Activated CD8-positive, alpha-beta memory T cell treated with anti-CD3 and anti-CD28 coated beads for 36 hours (primary cell): ENCODE data around the gene ZNF335. TPM values are rescaled to one million over a fixed set of nuclear protein-coding genes. Genes with fewer than 3 reads are reported as not detected.

Experiments
- CTCF ChIA-PET: fragments of 350-600 bp; sonication (Branson Sonifier 250); formaldehyde crosslinking; loops from one replicate; lab custom pipeline; 2021; ENCODE audit warnings: antibody characterized with exemption; lab: Charles Lee
- POLR2A ChIA-PET: fragments of 350-600 bp; sonication (Branson Sonifier 250); formaldehyde crosslinking; loops from one replicate; lab custom pipeline; 2021; ENCODE audit warnings: antibody characterized with exemption; lab: Charles Lee
- total RNA-seq, 2 experiments: library from RNA; stranded (reverse); gene quantifications; one replicate each; pipeline ENCODE4 v1.2.3, GENCODE V29; 2021

Gene ZNF335
- total RNA-seq, 2 experiments from 2014 or later: 30.3 to 30.4 TPM

GRCh38 chr20:45948742-45949541 lies 23.1 kb downstream of the ZNF335 start:
- ChIA-PET POLR2A (interaction anchor here (1.2 to 2.0 kb wide), 3 partner anchors 14 to 22 kb away, joined by 4 to 6 read pairs (median 5); partner anchors contain the start of genes PCIF1 and ZNF335), CTCF (interaction anchor here (1.0 to 1.4 kb wide), 3 partner anchors 16 to 125 kb away, joined by 3 read pairs; no protein-coding TSS in a partner anchor)

GRCh38 chr20:45948261-45948733 lies 23.7 kb downstream of the ZNF335 start:
- ChIA-PET POLR2A (interaction anchor here (1.2 to 1.8 kb wide), 3 partner anchors 10 to 23 kb away, joined by 4 to 6 read pairs (median 5); partner anchors contain the start of gene ZNF335), CTCF (interaction anchor here (1.0 kb wide), 1 partner anchor 22 kb away, joined by 3 read pairs; no protein-coding TSS in a partner anchor)

DNA sequence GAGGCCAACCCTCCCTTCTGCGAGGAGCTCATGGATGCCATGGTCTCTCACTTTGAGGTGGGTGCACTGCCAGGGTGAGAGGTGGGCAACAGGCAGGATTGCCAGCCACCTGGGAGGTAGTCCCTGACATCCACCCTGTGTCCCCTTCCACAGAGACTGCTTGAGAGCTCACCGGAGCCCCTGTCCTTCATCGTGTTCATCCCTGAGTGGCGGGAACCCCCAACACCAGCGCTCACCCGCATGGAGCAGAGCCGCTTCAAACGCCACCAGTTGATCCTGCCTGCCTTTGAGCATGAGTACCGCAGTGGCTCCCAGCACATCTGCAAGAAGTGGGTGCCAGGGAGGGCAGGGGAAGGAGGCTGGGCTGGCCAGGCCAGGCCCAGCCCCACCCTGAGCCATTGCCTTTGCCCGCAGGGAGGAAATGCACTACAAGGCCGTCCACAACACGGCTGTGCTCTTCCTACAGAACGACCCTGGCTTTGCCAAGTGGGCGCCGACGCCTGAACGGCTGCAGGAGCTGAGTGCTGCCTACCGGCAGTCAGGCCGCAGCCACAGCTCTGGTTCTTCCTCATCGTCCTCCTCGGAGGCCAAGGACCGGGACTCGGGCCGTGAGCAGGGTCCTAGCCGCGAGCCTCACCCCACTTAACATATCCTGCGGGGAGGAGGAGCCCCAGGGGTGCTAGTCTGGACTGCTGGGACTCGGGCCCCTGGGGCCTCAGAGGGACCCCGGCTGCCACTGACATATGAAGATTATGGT lies 24.7 kb downstream of the ZNF335 start:
- ChIA-PET CTCF (no interaction called here), POLR2A (interaction anchor here (1.4 kb wide), 2 partner anchors 11 to 13 kb away, joined by 3 to 6 read pairs; partner anchors contain the start of gene PCIF1)

DNA sequence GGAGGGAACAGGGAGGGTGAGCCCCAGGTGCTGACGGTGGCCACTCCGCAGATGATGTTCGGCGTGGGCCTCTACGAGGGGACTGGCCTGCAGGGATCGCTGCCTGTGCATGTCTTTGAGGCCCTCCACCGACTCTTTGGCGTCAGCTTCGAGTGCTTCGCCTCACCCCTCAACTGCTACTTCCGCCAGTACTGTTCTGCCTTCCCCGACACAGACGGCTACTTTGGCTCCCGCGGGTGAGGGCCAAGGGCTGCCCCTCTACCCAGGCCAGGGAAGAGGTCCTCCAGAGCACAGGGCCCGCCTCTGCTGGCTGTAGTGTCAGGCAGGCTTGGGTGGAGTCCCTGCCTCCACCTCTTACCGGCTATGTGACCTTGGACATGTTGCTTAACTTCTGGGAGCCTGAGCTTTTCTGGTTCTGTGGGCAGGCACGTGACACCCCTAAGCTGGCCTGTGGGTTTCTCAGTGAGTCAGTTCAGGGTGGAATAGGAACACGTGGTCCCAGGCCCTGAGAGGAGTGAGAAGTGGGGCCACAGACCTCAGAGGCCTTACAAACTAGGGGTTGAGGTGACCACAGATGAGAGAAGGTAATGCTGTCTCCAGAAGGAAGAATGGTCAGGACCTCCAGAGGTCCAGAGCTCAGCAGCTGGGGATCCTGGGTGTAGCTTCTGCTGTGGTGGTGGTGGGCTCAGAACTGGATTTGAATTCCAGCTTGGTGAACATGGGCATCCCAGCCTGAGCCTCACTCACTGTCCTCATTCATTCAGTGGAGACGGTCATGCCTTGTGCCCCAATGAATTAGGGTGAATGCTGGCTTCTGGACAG lies 25.6 kb downstream of the ZNF335 start:
- CTCF ChIA-PET: interaction anchor here (3.6 kb wide), 1 partner anchor 25 kb away, joined by 23 read pairs; the partner anchor contains the start of gene ZNF335
- POLR2A ChIA-PET: interaction anchor here (0.6 to 1.4 kb wide), 3 partner anchors 12 to 120 kb away, joined by 3 read pairs; partner anchors contain the start of gene PCIF1

DNA sequence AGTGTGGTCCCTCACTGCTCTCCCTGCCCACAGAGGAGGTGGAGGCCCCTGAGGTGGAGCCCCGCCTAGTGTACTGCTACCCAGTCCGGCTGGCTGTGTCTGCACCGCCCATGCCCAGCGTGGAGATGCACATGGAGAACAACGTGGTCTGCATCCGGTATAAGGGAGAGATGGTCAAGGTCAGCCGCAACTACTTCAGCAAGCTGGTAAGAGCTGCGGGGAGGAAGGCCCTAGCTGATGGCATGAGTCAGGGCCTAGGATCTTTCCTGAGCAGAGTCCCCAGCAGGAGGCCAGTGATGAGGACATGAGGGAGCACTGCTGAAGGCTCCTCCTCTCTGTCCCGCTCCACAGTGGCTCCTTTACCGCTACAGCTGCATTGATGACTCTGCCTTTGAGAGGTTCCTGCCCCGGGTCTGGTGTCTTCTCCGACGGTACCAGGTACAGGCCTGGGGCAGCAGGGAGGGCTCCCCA lies 26.3 kb downstream of the ZNF335 start:
- ChIA-PET POLR2A (interaction anchor here (0.6 to 1.2 kb wide), 3 partner anchors 9 to 119 kb away, joined by 3 read pairs; no protein-coding TSS in a partner anchor), CTCF (interaction anchor here (3.6 kb wide), 1 partner anchor 25 kb away, joined by 23 read pairs; the partner anchor contains the start of gene ZNF335)

GRCh38 chr20:45944965-45945677 lies 26.9 kb downstream of the ZNF335 start:
- ChIA-PET CTCF (interaction anchor here (0.7 to 3.6 kb wide), 3 partner anchors 10 to 26 kb away, joined by 3 to 23 read pairs (median 4); partner anchors contain the start of gene ZNF335), POLR2A (interaction anchor here (0.6 to 2.5 kb wide), 2 partner anchors 8 to 10 kb away, joined by 3 to 17 read pairs; partner anchors contain the start of gene PCIF1)

DNA sequence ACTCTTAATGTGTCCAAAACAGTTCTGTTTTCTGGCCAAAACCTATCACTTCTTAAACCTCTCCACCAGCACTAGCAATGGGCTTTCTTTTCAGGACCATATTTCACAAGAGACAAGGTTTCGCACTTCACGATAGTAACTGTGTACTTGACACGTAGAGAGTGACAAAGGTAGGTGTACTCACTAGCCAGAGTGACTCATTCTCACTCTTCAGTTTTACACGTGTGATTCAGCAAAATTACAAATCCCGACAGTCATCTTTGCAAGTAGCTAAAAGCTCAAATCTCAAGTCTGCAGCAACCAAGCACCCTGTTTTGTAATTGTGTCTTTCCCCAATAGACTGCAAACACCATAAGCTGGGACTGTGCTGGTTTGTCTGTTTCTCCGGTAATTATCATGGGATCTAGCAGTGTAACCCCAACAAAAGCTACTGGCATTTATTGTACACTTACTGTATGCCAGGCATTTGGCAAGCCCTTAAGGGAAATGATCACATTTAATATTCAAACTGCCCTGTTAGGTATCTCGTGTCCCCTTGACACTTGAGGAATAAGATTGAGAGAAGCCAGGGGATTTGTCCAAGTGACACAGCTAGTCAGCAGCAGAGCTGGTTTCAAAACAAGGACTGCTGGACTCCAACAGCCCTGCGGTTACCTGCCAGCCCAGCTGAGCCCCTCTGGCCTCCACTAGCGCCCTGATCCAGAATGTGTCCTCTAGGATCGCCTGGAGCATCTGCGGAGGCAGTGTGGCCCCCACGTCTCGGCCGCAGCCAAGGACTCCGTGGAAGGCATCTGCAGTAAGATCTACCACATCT lies 27.6 kb downstream of the ZNF335 start:
- POLR2A ChIA-PET: interaction anchor here (0.9 to 2.5 kb wide), 2 partner anchors 10 to 13 kb away, joined by 4 to 17 read pairs; partner anchors contain the start of gene PCIF1
- CTCF ChIA-PET: interaction anchor here (0.7 to 3.6 kb wide), 7 partner anchors 9 to 54 kb away, joined by 3 to 23 read pairs (median 3); partner anchors contain the start of gene ZNF335

DNA sequence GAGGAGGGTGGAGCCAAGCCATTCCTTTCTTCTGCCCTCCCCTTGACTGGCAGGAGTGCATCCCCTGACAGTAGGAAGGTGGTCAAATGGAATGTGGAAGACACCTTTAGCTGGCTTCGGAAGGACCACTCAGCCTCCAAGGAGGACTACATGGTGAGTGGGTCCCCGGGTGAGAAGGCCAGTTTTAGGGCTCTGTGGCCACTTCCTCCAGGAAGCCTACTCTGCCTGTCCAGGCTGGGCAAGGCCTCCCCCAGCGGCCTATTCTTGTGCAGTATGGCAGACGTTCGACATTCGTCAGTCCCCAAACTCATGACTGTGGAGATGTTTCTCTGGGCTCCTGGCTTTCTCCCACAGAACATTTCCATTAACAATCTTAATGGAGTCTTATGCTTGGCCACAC lies 28.4 kb downstream of the ZNF335 start:
- ChIA-PET CTCF (interaction anchor here (0.6 to 3.6 kb wide), 7 partner anchors 9 to 53 kb away, joined by 3 to 23 read pairs (median 3); partner anchors contain the start of gene ZNF335), POLR2A (interaction anchor here (0.9 to 2.5 kb wide), 2 partner anchors 9 to 14 kb away, joined by 4 to 17 read pairs; partner anchors contain the start of gene PCIF1)

GRCh38 chr20:45940469-45940868 lies 31.5 kb downstream of the ZNF335 start:
- CTCF ChIA-PET: interaction anchor here (1.0 to 1.6 kb wide), 2 partner anchors 30 to 79 kb away, joined by 3 to 5 read pairs; no protein-coding TSS in a partner anchor
- POLR2A ChIA-PET: no interaction called here

GRCh38 chr20:45940053-45940452 lies 31.9 kb downstream of the ZNF335 start:
- CTCF ChIA-PET: interaction anchor here (1.0 to 1.6 kb wide), 2 partner anchors 30 to 78 kb away, joined by 3 to 5 read pairs; no protein-coding TSS in a partner anchor

DNA sequence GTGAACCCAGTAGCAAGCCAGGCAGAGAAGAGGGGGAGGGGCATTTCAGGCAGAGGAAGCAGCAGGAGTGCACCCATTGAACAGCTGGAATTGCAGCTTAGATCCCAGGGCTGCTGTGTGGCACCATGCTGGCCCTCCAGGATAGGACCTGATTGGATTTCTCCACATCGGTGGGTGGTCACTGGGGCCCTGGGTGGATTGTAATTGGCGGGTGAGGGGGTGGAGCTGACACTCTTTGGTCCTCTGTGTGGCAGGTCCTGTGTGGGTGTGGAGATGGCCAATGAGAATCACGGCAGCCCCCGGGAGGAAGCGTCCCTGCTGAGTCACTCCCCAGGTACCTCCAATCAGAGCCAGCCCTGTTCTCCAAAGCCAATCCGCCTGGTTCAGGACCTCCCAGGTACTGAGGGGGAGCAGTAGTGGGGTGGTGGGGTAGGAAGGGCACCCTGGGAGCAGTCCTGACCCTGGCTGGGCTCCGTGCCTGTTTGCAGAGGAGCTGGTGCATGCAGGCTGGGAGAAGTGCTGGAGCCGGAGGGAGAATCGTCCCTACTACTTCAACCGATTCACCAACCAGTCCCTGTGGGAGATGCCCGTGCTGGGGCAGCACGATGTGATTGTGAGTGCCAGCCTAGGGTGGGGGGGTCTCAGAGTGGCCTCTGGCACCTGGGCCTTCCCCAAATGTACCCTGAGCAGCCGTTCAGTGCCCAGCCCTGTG lies 33.1 kb downstream of the ZNF335 start:
- ChIA-PET POLR2A (interaction anchor here (0.6 to 1.3 kb wide), 2 partner anchors 16 to 32 kb away, joined by 3 read pairs; no protein-coding TSS in a partner anchor), CTCF (interaction anchor here (0.9 to 2.3 kb wide), 3 partner anchors 31 to 137 kb away, joined by 3 to 9 read pairs (median 4); no protein-coding TSS in a partner anchor)

More at GRCh38 chr20:45940053-45940452, 31.9 kb downstream of the ZNF335 start:
- POLR2A ChIA-PET: no interaction called here

DNA sequence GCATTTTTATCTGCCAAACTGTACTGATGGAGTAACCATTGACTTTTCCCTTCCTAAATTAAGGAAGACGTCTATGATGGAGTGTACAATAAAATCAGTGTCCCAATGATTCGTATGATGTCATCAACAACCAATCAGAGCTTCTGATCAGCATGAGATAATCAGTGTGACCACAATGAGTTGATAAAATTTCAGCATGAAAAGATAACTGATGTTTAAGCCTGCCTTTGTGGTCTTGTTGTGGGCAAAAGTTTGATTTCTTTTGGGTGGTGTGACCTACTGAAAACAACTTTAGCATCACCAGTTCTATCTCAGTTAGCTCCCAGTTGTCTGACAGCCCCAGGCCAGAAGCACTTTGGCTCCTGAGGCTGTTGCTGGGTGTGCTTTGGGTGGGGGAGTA lies 34.2 kb downstream of the ZNF335 start:
- CTCF ChIA-PET: interaction anchor here (1.5 to 2.3 kb wide), 2 partner anchors 23 to 33 kb away, joined by 3 to 9 read pairs; no protein-coding TSS in a partner anchor
- POLR2A ChIA-PET: interaction anchor here (1.3 kb wide), 1 partner anchor 33 kb away, joined by 3 read pairs; no protein-coding TSS in a partner anchor

DNA sequence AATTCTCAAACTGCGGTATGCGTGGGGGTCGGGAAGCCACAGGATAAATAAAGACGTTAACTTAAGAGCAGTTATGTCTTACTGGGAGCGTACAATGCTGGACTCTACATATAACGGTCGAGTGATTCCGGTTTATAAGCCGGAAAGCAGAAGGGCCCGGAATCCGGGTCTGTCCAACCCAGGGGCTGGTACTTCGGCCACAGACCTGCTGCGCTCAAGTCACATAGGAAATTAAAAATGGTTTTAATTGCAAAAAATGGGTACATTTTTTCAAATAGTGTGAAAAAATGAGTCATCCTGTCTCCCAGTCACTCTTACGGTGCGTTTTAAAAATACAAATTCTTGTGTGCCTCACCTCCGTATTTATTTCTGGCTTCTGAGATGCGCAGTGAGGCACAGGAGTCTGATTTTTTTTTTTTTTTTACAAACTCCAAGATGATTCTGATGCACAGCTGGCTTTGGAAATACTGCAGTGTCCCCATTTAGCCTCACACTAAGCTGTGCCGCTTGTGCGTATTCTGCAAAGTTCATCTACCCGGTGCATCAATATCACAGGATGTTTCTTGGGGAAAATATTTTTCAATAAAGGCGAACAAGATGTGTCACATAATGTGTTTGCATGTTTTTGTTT lies 36.5 kb downstream of the ZNF335 start:
- CTCF ChIA-PET: interaction anchor here (1.0 to 1.1 kb wide), 2 partner anchors 9 to 17 kb away, joined by 3 read pairs; no protein-coding TSS in a partner anchor
- POLR2A ChIA-PET: interaction anchor here (0.5 to 2.5 kb wide), 13 partner anchors 9 to 118 kb away, joined by 3 to 25 read pairs (median 5); partner anchors contain the start of genes CTSA, NEURL2 and ZNF335
